Hematopoietic multipotent progenitor cell treated with erythropoietin and hydrocortisone succinate and interleukin-3 and kit ligand, for 4 days (in vitro differentiated cells): ENCODE results near the gene MMP26.

Source experiments
- DNase-seq: peaks from one replicate; pipeline ENCODE4 v3.0.0-alpha.2; 2015

Gene MMP26

DNA sequence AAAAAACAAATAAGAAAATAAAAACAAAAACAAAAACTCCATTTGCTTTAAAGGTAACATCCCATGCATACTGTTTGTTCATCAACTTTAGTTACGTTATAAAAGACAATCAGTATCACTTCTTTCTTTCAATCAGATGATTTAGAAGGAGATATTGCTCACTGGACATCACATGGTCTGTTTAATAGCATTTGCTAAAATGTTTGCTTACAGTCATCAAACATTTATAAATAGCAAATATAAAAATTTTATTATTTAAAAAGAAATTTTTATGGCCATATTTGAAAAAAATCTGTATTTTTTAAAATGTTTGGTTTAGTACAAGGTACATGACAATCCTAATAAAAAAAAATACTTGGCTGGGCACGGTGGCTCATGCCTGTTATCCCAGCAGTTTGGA is 22.6 kb downstream of the MMP26 start:
- DNase-seq = no peak

DNA sequence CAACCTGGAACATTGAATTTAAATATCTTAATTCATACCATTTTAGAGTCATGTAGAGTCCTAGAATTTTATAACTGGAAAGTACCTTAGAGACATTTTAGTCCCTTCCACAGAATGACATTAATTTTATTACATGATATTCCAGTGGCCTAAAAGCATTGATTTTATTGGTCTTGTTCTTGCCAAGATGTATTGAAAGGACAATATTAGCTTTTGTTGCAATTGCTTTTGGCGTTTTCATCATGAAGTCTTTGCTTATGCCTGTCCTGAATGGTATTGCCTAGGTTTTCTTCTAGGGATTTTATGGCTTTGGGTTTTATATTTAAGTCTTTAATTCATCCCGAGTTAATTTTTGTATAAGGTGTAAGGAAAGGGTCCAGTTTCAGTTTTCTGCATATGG is 36.2 kb downstream of the MMP26 start:
- DNase-seq = no peak

DNA sequence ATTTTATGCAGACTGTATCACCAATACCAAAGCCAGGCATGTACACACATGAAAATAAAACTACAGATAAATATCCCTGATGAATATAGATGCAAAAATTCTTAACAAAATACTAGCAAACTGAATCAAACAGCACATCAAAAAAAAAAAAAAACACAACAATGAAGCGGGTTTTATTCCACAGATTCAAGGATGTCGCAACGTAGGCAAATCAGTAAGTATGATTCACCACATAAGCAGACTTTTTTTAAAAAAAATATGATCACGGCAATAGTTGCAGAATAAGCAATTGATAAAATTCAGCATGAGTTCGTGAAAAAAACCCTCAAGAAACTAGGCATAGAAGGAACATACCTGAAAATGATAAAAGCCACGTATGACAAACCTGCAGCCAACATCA is 43.9 kb downstream of the MMP26 start:
- DNase-seq = no peak

DNA sequence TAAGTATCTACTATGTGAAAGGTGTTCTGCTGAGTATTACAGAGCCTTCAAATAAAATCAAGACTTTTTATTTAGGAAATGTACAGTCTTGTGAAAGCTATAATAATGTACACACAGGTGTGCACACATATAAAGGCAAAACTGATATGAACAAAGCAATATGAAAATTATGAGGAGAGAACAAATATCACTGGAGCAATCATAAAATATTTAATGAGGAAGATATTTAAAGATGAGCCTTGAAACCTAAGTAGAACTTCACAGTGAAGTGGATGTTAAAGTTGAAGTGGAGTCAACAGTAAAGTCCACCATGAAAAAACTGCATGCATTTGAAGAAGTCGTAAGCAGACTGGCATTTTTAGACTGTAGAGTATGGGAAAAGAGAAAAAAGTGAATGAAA is 46.6 kb downstream of the MMP26 start:
- DNase-seq = no peak
